Esophagus muscularis mucosa (tissue), 4 donors: ENCODE measurements around the gene TSPYL6. TPM values are rescaled to one million over a fixed set of nuclear protein-coding genes. Genes with fewer than 3 reads are reported as not detected.

Source experiments
- DNase-seq: peaks from one replicate; pipeline ENCODE4 v3.0.0-alpha.2; 2017; ENCODE audit errors: extremely low spot score
- H3K27ac ChIP-seq, 4 donors: fragments of 200-600 bp; sonication (generic); replicated peaks in 1 of 4; 1 replicate in 3 of 4; 2 replicates in 1 of 4; pipeline ENCODE4 v1.5.1; 2016 to 2019; ENCODE audit warnings: mild to moderate bottlenecking in 1 of 4
- H3K27me3 ChIP-seq, 4 donors: fragments of 200-600 bp; sonication (generic); one replicate each; pipeline versions ENCODE4 v1.5.1 to v1.6.0; 2016 to 2019
- H3K36me3 ChIP-seq, 4 donors: fragments of 200-600 bp; sonication (generic); one replicate each; pipeline ENCODE4 v1.5.1; 2016 to 2019
- H3K4me1 ChIP-seq, 4 donors: fragments of 200-600 bp; sonication (generic); one replicate each; pipeline ENCODE4 v1.5.1; 2016 to 2019
- H3K4me3 ChIP-seq, 4 donors: fragments of 200-600 bp; sonication (generic); 1 replicate in 2 of 4; 2 replicates in 2 of 4; pipeline ENCODE4 v1.5.1; 2016 to 2019; ENCODE audit warnings: mild to moderate bottlenecking in 4 of 4, moderate library complexity in 1 of 4
- H3K9me3 ChIP-seq, 4 donors: fragments of 200-600 bp; sonication (generic); 1 replicate in 3 of 4; 2 replicates in 1 of 4; pipeline ENCODE4 v1.5.1; 2016 to 2019
- EP300 ChIP-seq: sonication (generic); formaldehyde crosslinking; IDR thresholded peaks from one replicate; pipeline ENCODE4 v1.6.1; 2017; ENCODE audit warnings: antibody characterized with exemption
- POLR2A ChIP-seq: fragments of 450-650 bp; IDR thresholded peaks from one replicate; pipeline ENCODE4 v1.6.1; 2017; ENCODE audit warnings: antibody characterized with exemption, moderate library complexity, mild to moderate bottlenecking, low read depth
- POLR2AphosphoS5 ChIP-seq, 2 donors: sonication (generic); formaldehyde crosslinking; IDR thresholded peaks; one replicate each; pipeline ENCODE4 v1.6.1; 2017; ENCODE audit warnings: antibody characterized with exemption in 2 of 2
- WGBS: methylation state at CpG from one replicate; pipeline ENCODE4 v1.1.5; 2018; 5-methylcytosine and 5-hydroxymethylcytosine counted together
- intact Hi-C: fragments of 100-400 bp; cut with DNase I; formaldehyde crosslinking; loops from one replicate; pipeline ENCODE4 v1.15.1; 2023
- total RNA-seq, 4 donors: library from RNA; depleted of rRNA; stranded (reverse); fragments of >200 nt; gene quantifications; one replicate each; pipeline versions ENCODE4 v1.1.0 to v1.2.1, GENCODE V29; 2016
- TF ChIP-seq, protein P1 (sequence below), 3 experiments: fragments of 200-600 bp in 2 of 3; fragments of 450-650 bp in 1 of 3; sonication (generic) in 2 of 3; IDR thresholded peaks; one replicate each; pipeline ENCODE4 v1.5.1; 2017 to 2019; ENCODE audit warnings: antibody characterized with exemption in 3 of 3, mild to moderate bottlenecking in 2 of 3, moderate library complexity in 1 of 3

TSPYL6 gene
- total RNA-seq, 4 donors from 2014 or later: not detected

DNA sequence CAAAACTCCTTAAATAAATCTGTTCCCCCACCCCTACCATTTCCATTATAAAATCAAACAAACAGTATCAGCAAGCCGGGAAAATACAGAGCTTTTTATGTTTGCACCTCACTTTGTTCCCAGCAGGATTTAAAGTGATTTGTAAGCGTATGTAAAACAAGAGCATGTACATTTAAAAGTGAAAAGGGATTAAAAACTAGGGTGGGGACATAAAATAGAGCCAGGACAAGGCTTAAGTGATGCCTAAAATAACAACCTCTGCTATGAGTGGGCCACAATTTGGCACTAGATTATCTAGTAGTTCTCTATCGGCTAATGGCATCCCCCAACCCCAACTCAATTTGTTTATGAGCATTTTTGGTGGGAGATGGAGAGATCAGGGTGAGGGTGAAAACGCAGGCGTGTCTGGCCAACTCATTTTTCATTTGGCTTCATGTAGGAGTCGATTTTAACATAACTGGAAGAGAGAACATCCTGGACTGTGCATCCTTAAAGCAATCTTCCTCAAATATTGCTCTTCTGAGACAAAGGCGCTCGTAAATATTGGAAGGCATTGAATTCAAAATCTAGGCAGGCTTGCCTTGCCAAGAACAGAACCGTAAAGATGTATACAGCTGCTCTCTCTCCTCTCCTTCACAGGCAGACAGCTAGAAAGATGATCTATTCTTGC is 34.5 kb upstream of the TSPYL6 start:
- TF ChIP-seq POLR2AphosphoS5 (IDR thresholded peaks at IDR 0.05) (no peak), EP300 (no peak), POLR2A (no peak)
- TF ChIP-seq, protein P1, sequence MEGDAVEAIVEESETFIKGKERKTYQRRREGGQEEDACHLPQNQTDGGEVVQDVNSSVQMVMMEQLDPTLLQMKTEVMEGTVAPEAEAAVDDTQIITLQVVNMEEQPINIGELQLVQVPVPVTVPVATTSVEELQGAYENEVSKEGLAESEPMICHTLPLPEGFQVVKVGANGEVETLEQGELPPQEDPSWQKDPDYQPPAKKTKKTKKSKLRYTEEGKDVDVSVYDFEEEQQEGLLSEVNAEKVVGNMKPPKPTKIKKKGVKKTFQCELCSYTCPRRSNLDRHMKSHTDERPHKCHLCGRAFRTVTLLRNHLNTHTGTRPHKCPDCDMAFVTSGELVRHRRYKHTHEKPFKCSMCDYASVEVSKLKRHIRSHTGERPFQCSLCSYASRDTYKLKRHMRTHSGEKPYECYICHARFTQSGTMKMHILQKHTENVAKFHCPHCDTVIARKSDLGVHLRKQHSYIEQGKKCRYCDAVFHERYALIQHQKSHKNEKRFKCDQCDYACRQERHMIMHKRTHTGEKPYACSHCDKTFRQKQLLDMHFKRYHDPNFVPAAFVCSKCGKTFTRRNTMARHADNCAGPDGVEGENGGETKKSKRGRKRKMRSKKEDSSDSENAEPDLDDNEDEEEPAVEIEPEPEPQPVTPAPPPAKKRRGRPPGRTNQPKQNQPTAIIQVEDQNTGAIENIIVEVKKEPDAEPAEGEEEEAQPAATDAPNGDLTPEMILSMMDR (IDR thresholded peaks at IDR 0.05): no peak
- WGBS: 69% methylated on average over 9 of the region's 9 CpGs
- H3K27ac ChIP-seq: peak overlapping the region in 1 of 4 donors; percentile 11
- H3K9me3 ChIP-seq: no peaks in the 10 kb centered on the region
- peaks cover 0 to 6% (median 0%) of the 10 kb centered on the region in 4 donors for H3K4me1 ChIP-seq
- intact Hi-C loops: no loop called here
- no peak overlapping the region for H3K4me3 ChIP-seq
- DNase-seq: no peak
- H3K27me3 ChIP-seq: no peaks in the 10 kb centered on the region
- H3K36me3 ChIP-seq: no peaks in the 10 kb centered on the region

DNA sequence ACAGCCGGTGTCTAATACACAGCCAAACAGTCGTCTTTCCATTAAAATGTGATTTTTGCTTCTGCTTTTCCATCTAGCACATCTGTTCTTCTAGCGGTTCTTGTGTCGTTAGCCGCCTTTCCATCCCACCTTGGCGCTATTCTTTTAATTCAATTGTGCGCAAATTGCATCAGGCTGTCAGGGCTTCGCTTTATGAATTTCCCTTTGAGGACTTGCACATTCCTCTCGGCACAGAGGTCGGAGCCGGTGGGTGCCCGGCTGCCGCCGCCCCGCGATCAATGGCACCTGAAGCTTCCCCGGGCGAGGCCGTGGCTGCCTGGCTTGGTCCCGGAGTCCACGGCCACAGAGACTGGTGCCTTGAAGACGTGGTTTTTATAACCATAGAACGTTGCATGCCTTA is 33.9 kb upstream of the TSPYL6 start:
- intact Hi-C loops: no loop called here
- Histone ChIP-seq H3K36me3 (no peaks in the 10 kb centered on the region), H3K4me1 (peaks cover 0 to 6% (median 0%) of the 10 kb centered on the region in 4 donors), H3K4me3 (no peak overlapping the region), H3K9me3 (no peaks in the 10 kb centered on the region), H3K27me3 (no peaks in the 10 kb centered on the region), H3K27ac (peak overlapping the region in 1 of 4 donors; percentile 11)
- 82% methylated on average over 23 of the region's 23 CpGs for WGBS
- no peak for DNase-seq
- TF ChIP-seq EP300: no peak
- TF ChIP-seq, protein P1 (IDR thresholded peaks at IDR 0.05): no peak
- no peak for TF ChIP-seq POLR2A
- TF ChIP-seq POLR2AphosphoS5 (IDR thresholded peaks at IDR 0.05): no peak

DNA sequence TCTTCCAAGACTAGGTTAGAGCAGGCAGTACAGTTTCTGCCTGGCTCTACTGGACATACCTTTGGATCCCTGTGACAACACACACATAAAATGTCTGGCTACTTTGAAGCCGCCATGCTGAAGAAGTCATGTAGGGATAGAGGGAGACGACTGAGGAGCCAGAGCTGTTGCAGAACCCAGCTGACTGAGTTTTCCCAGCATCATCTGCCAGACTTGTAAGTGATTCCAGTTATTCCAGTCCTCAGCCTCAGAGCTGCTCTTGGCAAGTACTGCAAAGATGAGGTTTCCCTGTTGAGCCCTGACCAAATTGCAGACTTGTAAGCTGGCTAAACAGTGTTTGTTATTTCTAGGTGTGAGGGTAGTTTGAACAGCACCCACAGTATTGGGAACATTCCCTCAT is 31.5 kb upstream of the TSPYL6 start:
- DNase-seq: no peak
- H3K27me3 ChIP-seq: no peaks in the 10 kb centered on the region
- no peak overlapping the region for H3K4me3 ChIP-seq
- H3K27ac ChIP-seq: no peak overlapping the region
- TF ChIP-seq, protein P1 (IDR thresholded peaks at IDR 0.05): no peak
- TF ChIP-seq EP300: no peak
- no peaks in the 10 kb centered on the region for H3K36me3 ChIP-seq
- peaks cover 0 to 6% (median 0%) of the 10 kb centered on the region in 4 donors for H3K4me1 ChIP-seq
- intact Hi-C loops: no loop called here
- 39% methylated on average over 2 of the region's 2 CpGs for WGBS
- no peaks in the 10 kb centered on the region for H3K9me3 ChIP-seq

DNA sequence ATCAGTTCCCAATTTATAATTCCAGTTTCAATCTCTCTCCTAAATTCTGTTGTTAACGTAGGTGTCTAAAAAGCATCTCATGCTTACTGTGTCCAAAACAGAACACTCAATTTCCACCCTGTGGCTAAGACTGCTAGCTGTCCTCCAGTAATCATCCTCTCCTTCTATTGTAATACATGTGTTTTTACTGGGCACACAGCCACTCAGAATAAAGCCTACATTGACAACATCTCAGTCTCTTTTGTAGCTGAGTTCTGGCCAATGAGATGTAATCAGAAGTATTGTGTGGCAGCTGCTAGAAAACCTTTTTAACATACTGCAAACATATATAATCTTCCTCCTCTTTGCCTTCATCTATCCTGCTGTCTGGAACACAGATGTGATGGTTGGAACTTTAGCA is 29.4 kb upstream of the TSPYL6 start:
- peaks cover 0 to 6% (median 0%) of the 10 kb centered on the region in 4 donors for H3K4me1 ChIP-seq
- H3K27ac ChIP-seq: no peak overlapping the region
- 94% methylated on average over 1 of the region's 1 CpG for WGBS
- DNase-seq: no peak
- H3K27me3 ChIP-seq: no peaks in the 10 kb centered on the region
- H3K36me3 ChIP-seq: no peaks in the 10 kb centered on the region
- H3K9me3 ChIP-seq: no peaks in the 10 kb centered on the region
- no peak overlapping the region for H3K4me3 ChIP-seq
- intact Hi-C loops: no loop called here
- TF ChIP-seq POLR2A (no peak), POLR2AphosphoS5 (IDR thresholded peaks at IDR 0.05) (no peak), EP300 (no peak)
- TF ChIP-seq, protein P1 (IDR thresholded peaks at IDR 0.05): no peak

DNA sequence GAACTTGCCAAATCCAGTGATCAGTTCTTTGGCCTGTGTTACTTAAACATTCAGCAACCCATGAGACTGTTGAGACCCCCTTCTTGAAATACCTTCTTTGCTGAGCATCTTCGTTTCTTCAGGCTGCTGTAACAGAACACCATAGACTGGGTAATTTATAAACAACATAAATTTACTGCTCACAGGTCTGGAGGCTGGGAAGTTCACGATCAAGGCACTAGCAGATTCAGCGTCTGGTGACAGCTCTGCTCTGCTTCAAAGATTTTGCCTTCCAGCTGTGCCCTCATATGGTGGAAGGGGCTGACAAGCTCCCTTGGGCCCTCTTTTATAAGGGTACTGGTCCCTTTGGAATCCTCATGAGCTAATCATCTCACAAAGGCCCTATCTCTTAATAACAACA is 28.8 kb upstream of the TSPYL6 start:
- no peaks in the 10 kb centered on the region for H3K27me3 ChIP-seq
- peaks cover 0 to 6% (median 0%) of the 10 kb centered on the region in 4 donors for H3K4me1 ChIP-seq
- no peak for DNase-seq
- TF ChIP-seq POLR2A: no peak
- TF ChIP-seq, protein P1 (IDR thresholded peaks at IDR 0.05): no peak
- no peak for TF ChIP-seq POLR2AphosphoS5 (IDR thresholded peaks at IDR 0.05)
- no peak for TF ChIP-seq EP300
- H3K4me3 ChIP-seq: no peak overlapping the region
- 94% methylated on average over 3 of the region's 3 CpGs for WGBS
- intact Hi-C loops: no loop called here
- H3K36me3 ChIP-seq: no peaks in the 10 kb centered on the region
- no peak overlapping the region for H3K27ac ChIP-seq
- no peaks in the 10 kb centered on the region for H3K9me3 ChIP-seq
